ELR (cell line): ENCODE measurements around the gene CD163L1.
"Not testable (repeated sequence)": the region's sequence is repeated elsewhere in the genome, so short reads cannot be mapped to it uniquely, and the experiment has no call there.

Experiments
- DNase-seq: peaks from one replicate; pipeline ENCODE4 v3.0.0-alpha.2; 2015; ENCODE audit warnings: low read depth

The CD163L1 gene

GRCh38 chr12:7444076-7444475 lies at the start of gene CD163L1:
Gene CD163L1, minus strand, starts transcription at chr12:7444153. Its CDS starts 26 bp downstream, at chr12:7444127.
- no peak for DNase-seq

GRCh38 chr12:7493006-7493405 lies 49.1 kb upstream of the CD163L1 start:
- DNase-seq = no peak

- DNase-seq = no peak
Observed at GRCh38 chr12:7486512-7486911, 42.6 kb upstream of the CD163L1 start.

- DNase-seq = no peak
Observed at GRCh38 chr12:7485095-7485494, 41.1 kb upstream of the CD163L1 start.

DNA sequence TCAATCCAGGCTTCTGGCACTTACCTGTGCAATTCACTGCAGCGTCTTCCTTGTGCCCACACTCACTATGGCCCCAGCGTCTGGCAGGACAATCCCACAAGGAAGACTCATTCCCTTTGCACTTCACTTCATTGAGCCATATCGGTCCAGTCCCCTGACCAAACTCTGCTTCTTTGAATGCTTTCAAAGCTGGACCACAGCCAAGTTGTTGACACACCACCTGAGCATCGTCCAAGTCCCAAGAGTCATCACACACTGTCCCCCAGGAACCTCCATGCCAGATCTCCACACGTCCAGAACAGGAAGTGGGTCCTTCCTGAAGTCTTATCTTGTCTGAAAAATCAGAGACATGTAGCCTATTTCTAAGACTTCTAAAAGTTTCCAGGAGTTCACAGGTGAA lies 39.4 kb upstream of the CD163L1 start:
- no peak for DNase-seq

GRCh38 chr12:7479771-7480170 lies 35.8 kb upstream of the CD163L1 start:
- no peak for DNase-seq

GRCh38 chr12:7472060-7472459 lies 28.1 kb upstream of the CD163L1 start:
- no peak for DNase-seq

- peak; percentile 67 for DNase-seq
Observed at GRCh38 chr12:7460375-7461259, 16.7 kb upstream of the CD163L1 start.

- no peak for DNase-seq
Observed at GRCh38 chr12:7459973-7460372, 16.0 kb upstream of the CD163L1 start.

GRCh38 chr12:7451756-7452155 lies 7.8 kb upstream of the CD163L1 start:
- DNase-seq = no peak

DNA sequence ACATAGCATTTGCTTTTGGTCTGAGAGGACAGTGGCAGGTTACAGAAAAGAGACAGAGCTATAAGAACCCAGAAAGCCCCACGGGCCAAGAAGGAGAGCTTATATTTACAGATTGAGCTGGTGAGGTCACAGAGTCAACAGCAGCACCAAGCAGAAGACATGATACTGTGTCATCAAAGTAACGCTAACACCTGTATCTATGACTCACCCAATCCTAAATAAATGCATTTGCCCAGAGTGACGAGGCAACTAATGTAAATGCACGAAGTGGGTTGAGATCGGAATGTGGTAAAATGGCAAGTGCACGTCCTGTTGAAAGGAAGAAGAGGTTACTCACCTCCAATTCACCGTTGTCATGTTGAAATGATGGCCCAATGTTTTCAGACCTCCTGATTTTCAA lies 6.7 kb upstream of the CD163L1 start:
- peak; percentile 17 for DNase-seq

DNA sequence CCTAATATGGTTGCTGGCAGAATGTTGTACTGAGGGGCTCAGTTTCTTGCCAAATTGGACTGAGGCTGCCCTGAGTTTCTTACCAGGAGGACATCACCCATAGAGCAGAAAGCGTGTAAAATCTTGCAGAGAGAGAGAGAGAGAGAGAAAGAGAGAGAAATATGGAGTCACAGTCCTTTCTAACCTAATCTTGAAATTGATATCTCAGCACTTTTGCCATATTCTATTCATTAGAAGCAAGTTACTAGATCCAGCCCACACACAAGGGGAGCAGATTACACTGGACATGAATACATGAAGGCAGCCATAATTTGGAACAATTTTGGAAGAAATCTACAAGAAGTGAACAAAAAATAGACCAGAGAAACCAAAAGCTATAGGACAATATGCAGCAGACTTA lies 4.1 kb upstream of the CD163L1 start:
- DNase-seq = no peak

DNA sequence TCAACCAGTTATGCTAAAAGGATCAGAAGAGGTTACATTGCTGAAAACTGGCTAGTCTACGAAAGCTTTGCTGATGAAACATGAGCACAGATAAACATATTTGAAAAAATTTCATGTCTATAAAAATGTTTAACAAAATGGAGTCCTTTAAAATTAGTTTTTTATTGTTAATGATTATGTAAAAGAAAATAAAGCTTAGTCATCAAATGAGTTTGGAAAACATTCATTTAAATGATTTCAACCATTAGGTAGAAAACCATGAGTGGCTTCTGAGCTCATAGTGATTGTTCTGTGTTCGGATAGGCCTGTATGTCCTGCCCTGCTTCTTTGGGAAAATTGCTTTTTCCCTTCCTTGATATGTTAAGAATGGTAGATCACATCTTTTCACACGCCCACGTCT lies 584 bp upstream of the CD163L1 start:
- no peak for DNase-seq

DNA sequence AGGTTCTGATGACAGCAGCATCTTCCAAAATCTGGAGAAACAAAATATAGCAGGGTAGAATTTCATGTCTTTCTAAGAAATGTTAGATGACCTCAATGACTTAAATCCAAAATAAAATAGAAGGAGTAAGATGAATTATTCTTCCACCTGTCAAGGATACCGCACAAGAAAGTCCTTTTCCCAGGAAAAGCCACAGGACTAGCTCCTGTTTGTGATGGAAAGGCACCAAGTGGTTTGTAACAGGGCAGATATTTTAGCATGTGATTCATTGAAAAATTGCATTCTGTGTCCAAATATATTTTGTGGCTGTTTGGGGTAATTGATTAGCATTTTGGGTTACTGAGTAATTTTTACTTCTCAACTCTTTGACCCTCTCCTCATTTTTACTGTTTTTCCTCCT lies 2.7 kb downstream of the CD163L1 start:
- no peak for DNase-seq

- no peak for DNase-seq
Observed at GRCh38 chr12:7439579-7440505, 4.1 kb downstream of the CD163L1 start.

DNA sequence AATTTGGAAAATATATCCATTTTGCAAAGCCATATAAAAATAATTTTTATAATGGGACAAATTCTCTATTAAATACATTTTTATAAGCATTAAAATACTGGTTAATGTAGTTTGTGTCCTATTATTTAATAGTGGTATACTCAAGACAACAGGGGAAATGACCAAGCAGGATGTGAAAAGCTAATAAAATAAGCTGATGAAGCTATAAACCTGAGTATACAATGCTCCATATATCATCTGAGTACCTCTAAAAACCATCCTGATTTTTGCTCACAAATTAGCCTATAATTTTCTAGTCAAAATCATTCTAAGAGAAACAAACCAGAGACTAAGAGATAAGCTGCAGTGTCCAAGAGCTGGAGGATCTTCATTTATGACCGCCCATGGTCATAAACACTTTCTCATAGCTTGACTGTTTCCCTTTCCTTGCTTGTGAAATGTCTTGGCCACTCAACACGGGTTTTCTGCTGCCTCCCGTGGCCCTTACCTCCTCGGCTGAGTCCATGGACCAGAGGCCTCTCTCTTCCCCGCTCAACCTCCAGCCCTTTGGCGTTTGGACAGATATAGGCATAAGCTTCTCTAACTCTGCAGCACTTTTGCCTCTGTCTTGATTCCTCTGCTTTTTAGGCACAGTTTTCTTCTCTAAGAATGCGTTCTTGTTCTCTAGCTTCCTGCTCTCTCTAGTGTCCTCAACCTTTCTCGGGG lies 5.5 kb downstream of the CD163L1 start:
- not testable (repeated sequence) for DNase-seq

DNA sequence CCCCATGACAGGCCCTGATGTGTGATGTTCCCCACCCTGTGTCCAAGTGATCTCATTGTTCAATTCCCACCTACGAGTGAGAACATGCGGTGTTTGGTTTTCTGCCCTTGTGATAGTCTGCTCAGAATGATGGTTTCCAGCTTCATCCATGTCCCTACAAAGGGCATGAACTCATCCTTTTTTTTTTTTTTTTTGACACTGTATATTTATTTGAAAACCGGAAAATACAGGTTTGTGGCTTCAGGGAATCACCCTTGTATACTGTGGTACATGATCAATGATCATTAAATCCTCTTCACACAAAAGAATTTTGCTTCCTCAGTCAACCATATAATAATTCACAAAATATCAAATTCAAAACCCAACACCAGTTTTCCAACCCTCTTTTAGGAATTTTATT lies 6.5 kb downstream of the CD163L1 start:
- DNase-seq = not testable (repeated sequence)

DNA sequence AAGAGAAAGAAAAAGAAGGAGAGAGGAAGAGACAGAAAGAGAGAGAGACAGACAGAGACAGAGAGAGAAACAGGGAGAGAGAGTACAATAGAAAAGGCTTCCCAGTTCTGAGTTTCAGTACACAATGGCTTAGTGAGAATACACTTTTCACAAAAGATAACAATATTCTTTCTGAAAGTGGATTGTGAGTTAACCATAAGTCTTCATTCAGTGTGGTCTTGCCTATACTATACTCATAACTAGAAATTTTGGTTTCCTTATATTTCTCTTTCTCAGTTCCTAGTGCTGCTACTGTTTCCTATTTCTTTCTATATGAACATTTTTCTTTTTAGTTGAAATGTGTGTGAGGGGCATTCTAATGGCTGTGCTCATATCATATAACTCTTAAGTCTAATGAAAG lies 9.3 kb downstream of the CD163L1 start:
- no peak for DNase-seq

GRCh38 chr12:7433276-7433822 lies 10.6 kb downstream of the CD163L1 start:
- peak; percentile 95 for DNase-seq

GRCh38 chr12:7431993-7432685 lies 11.8 kb downstream of the CD163L1 start:
- peak; percentile 43 for DNase-seq

DNA sequence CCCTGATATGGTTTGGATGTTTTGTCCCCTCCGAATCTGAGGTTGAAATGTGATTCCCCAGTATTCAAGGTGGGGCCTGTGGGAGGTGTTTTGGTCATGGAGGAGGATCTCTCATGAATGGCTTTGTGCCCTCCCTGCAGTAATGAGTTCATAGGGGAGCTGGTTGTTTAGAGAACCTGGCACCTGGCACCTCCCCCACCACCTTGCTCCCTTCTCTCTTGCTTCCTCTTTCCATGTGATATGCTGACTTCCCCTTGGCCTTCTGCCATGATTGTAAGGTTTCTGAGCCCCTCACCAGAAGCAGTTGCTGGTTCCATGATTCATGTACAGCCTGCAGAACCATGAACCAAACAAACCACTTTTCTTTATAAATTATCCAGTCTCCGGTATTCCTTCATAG lies 32.6 kb downstream of the CD163L1 start:
- DNase-seq = no peak
